ENCODE measurements around the gene LCN2.

The LCN2 gene

GRCh38 chr9:128114326-128115186 lies 34.7 kb upstream of the LCN2 start:
- DNase-seq (ENCODE audit: low read depth in 2 of 3, low spot score in 2 of 3): no peak

- no peak for DNase-seq (ENCODE audit: low read depth in 2 of 3, low spot score in 2 of 3)
Measured at GRCh38 chr9:128115187-128116103, 33.8 kb upstream of the LCN2 start.

DNA sequence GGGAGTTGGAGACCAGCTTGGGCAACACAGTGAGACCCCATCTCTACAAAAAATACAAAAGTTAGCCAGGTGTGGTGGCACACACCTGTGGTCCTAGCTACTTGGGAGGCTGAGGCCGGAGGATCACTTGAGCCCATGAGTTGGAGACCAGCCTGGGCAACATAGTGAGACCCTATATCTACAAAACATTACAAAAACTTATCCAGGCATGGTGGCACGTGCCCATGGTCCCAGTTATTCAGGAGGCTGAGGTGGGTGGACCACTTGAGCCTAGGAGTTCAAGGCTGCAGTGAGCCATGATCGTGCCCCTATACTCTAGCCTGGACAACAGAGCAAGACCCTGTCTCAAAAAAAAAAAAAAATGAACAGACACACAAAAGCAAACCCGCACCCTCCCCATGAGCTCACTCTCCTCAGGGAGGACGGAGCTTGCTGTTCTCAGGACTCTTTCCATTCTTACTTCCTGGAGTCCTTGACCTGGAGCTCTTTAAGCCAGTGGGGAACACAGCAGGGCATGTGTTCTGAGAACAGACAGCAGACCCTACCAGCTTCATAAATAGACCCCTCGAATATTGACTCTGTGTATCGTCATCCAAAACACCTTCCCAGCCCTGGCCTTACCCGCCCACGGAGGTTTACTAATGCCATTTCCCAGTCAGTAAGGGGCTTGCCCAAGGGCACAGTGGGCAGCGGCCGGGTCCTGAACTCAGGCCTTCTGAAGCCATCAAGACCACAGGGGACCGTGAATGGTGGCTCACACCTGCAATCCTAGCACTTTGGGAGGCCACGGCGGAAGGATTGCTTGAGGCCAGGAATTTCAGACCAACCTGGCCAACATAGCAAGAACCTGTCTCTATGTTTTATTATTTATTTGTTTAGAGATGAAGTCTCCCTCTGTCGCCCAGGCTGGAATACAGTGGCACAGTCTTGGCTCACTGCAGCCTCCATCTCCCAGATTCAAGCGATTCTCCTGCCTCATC lies 32.9 kb upstream of the LCN2 start:
- no peak for DNase-seq (ENCODE audit: low read depth in 2 of 3, low spot score in 2 of 3)

- DNase-seq (ENCODE audit: low read depth in 2 of 3, low spot score in 2 of 3): peak; percentile 79 to 100 (median 100)
Measured at GRCh38 chr9:128117613-128118471, 31.4 kb upstream of the LCN2 start.

DNA sequence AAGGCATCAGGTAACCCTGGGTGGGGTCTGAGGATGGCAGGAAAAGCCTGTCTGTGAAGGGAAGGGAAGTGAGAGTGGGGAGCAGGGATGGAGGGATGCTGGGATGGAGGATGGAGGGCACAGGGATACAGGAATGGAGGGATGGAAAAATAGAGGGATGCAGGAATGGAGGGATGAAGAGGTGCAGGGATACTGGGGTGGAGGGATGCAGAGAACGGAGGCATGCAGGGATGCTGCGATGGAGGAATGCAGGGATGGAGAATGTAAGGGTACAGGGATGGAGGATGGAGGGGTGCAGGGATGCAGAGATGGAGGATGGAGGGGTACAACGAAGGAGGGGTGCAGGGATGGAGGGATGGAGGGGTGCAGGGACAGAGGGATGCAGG lies 30.8 kb upstream of the LCN2 start:
- no peak for DNase-seq (ENCODE audit: low read depth in 2 of 3, low spot score in 2 of 3)

DNA sequence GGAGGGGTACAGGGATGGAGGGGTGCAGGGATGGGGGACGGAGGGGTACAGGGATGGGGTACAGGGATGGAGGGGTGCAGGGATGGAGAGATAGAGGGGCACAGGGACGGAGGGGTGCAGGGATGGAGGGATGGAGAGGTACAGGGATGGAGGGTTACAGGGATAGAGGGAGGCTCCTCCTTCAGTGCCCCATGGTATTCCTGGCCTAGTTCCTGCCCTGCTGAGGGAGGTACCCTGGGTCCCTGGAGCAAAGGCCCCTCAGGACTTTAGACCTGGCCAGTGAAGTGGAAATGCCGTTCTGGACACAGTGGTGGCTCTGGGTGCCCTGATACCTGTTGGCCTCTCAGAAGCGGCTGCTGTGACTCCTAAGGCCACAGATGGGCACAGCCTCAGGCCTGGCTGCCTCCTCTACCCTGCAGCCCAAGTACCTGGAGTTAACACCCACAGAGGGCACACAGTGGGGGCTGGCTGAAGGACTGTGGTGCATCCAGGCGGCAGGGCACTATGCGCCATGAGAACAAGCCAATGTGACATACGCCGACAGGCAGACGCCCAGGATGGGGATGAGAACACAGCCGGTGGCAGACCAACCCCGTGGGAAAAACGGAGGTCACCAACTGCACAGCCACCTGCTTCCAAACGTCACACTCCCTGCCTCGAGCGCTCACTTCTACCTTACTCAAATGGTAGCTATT lies 30.1 kb upstream of the LCN2 start:
- no peak for DNase-seq (ENCODE audit: low read depth in 2 of 3, low spot score in 2 of 3)

DNA sequence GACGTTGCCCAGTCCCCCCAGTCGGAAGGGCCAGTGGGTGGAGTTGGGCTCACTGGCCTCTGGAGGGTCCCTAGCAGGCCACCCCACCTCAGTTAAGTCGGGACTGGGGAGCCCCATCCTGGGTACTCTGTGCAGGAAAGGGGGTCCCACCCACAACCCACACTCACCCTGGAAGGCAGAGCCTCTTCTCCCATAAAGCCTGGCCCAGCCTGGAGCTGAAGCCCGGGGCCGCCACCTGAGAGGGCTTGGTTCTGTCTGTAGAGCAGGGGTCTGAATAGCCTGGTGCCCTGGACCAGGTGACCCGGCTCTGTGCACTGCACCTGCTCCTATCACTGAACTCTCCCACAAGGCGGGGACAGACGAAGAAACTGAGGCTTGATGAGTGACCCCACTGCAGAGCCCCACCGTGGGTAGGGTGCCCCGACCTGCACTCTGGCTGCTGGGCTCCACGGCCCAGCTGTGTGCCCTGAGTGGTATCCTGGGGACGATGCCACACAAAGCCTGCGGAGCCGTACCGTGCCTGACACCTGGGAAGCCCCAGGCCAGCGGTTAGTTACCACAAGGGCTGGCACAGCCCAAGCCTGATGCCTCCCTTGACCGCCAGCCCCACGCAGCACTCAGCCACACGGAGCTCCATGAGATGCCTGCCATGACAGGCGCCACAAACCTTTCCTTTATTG lies 29.1 kb upstream of the LCN2 start:
- no peak for DNase-seq (ENCODE audit: low read depth in 2 of 3, low spot score in 2 of 3)

GRCh38 chr9:128120741-128121465 lies 28.4 kb upstream of the LCN2 start:
- DNase-seq (ENCODE audit: low read depth in 2 of 3, low spot score in 2 of 3): no peak

DNA sequence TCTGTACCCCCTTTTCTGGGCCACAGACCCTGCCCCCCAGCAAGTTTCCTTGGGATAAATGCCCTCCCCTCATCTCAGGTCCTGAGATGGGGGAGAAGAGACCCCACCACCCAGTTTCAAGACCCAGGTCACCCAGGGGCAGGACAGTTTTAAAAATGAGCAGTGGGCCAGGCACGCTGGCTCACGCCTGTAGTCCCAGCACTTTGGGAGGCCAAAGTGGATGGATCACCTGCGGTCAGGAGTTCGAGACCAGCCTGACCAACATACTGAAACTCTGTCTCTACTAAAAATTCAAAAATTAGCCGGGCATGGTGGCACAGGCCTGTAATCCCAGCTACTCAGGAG lies 27.8 kb upstream of the LCN2 start:
- DNase-seq (ENCODE audit: low read depth in 2 of 3, low spot score in 2 of 3): no peak

DNA sequence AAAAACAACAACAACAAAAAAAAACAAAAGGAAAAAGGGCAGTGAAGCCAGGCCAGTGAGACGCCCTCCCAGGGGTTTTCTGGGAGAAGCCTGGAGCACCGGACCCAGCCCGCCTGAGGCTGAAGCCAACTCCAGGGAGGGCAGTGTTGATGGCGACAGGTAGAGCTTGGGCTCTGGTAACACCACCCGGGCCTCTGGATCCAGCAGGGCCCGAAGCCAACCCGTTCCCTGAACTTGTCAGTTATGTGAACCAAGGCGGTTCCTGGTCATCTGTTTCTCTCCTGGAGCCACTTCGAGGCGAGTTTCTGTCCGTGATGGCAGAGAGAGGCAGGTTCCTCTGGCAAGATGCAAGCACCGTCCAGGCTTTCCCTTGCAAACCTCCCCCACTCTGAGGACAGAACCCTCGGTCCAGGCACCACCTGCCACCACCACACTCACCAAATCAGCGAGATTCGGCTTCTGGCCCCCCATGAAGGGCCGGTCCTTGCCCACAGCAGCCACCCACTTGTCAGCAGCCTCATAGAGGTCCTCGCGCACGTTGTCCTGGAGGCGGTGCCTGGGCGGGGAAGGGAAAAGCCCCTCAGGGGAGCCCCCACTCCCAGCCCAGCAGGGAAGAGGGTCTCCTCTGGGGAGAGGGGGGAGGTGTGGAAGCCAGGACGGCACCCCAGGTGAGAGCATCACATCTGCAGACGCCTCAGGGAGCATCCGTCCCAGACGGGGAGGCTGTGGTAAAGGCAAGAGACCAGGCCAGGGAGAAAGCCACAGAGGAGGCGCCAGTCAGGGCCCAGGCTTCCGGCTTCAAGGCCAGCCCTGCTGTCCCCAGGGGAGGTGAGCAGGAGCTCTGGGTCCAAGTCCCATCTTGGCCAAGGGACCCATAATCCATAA lies 27.1 kb upstream of the LCN2 start:
- no peak for DNase-seq (ENCODE audit: low read depth in 2 of 3, low spot score in 2 of 3)

DNA sequence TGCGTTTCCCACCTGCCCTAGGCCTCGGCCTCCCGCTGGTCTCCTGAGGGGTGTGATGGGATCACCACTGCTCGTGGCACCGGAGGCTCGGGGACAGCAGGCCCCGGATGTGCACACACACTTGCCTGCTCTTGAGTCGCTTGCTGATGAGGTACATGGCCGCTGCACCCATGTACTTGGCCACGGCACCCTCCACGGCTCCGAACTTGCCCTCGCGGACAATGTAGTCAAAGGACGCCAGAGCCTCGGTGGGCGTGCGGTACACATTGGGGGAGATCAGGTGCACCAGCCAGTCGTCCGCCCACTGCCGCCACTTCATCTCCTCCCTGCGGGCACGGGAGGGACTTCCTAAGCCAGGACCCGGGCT lies 26.5 kb upstream of the LCN2 start:
- no peak for DNase-seq (ENCODE audit: low read depth in 2 of 3, low spot score in 2 of 3)

GRCh38 chr9:128123451-128124080 lies 25.7 kb upstream of the LCN2 start:
- no peak for DNase-seq (ENCODE audit: low read depth in 2 of 3, low spot score in 2 of 3)

DNA sequence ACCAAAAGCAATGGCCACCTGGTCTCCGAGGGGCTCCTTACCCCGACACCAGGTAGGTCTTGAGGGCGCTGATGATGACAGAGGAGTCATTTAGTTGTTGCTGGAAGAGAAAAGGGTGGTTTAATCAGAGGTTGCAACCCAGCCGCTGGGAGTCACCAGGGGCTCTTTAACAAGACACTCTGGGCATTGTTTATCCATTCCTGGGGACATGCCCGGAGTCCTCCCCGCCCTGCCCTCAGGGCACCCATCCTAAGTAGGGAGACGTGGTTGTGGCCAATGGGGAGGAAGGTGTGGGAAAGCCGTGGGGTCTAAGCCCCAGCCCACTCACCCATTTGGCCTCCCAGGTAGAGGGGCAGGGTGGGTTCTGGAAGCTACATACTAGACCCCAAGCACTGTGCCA lies 24.8 kb upstream of the LCN2 start:
- no peak for DNase-seq (ENCODE audit: low read depth in 2 of 3, low spot score in 2 of 3)

DNA sequence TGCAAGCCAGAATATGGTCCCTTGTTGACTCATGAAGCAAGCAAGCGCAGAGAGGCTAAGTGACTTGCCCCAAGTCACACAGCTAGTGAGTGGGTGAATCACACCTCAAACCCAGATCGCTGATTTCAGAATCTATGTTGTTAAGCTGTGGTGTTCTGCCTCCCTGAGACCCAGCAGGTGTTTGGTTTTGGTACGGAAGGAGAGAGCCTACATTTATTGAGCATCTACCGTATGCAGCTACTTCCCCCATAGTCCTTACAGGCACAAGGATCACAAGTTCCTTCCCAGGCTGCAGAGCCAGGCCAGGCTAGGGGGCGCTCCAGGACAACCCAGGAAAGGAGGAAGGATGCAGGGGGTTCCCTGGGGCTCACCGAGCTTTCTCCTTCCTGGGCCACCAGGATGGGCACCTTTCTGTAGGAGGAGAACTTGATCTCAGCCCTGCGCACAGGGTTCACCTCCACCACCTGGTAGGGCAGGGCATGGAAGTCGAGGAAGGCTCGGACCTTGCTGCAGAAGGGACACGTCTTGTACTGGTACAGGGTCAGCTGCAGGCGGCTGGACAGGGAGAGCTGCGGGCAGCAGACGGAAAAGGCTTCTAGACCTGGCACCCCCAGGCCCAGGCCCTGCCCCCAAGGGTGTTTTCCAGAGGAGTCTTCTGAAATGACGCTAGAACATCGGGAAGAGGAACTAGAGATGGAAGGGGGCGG lies 24.2 kb upstream of the LCN2 start:
- DNase-seq (ENCODE audit: low read depth in 2 of 3, low spot score in 2 of 3): peak in 1 of 3 experiments; percentile 18

DNA sequence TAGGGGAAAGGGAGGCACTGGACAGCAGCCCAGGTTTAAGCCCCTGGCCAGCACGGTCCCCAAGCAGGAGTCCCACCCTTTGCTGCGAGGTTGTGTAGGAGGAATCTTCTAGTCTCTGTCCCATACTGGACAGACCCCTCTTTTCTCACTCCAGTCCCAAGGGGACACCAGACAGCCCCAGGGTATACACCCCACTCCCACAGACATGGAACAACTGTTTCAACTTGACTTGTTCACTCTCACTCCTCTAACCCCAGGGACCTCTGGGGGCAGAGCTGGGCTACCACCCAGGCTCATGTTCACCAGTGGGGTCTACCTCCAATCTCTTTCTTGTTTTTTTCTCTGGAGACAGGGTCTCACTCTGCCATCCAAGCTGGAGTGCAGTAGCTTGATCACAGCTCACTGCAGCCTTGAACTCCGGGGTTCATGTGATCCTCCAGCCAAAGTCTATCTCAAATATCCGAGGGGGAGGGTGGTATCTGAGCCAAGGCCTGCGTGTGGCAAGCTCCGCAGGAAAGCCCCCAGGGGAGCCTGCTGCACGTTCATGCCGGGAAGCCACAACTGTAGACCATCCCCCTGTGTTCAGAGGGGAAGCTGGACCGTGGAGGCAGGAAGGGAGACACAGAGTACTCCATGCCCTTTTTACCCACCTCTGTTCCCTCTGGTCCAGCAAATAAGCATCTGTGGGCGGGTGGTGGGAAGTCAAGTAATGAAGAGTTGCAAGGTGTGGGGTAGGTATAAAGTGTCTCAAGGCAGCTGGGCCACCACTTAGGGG lies 23.5 kb upstream of the LCN2 start:
- DNase-seq (ENCODE audit: low read depth in 2 of 3, low spot score in 2 of 3): no peak

All from activated CD8-positive, alpha-beta memory T cell treated with anti-CD3 and anti-CD28 coated beads for 48 hours (primary cell).